ENCODE measurements around the gene MAP3K15. TPM values are rescaled to one million over a fixed set of nuclear protein-coding genes. Genes with fewer than 3 reads are reported as not detected.

Gene MAP3K15
- total RNA-seq, 1 experiment from 2014 or later: 1.3 TPM

DNA sequence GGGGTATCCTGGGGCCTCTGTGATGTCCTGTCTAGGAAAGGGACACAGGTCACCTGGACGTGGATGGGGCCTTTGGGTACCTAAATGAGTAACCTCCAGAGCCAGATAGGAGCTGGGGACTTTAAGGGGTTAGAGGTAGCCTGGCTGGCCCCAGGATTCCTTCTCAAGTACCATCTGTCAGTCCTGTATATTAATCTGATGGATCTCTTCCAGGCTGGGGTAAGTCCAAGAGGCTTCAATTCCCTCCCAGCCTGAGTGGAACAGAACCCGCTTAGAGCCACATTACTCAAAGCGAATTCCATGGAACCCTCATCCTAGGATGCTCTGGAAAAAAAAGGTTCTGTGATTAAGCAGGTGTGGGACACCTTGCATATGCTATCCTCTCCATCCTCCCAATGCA is 24.8 kb upstream of the MAP3K15 start (continued):
- TF ChIP-seq, protein P1, sequence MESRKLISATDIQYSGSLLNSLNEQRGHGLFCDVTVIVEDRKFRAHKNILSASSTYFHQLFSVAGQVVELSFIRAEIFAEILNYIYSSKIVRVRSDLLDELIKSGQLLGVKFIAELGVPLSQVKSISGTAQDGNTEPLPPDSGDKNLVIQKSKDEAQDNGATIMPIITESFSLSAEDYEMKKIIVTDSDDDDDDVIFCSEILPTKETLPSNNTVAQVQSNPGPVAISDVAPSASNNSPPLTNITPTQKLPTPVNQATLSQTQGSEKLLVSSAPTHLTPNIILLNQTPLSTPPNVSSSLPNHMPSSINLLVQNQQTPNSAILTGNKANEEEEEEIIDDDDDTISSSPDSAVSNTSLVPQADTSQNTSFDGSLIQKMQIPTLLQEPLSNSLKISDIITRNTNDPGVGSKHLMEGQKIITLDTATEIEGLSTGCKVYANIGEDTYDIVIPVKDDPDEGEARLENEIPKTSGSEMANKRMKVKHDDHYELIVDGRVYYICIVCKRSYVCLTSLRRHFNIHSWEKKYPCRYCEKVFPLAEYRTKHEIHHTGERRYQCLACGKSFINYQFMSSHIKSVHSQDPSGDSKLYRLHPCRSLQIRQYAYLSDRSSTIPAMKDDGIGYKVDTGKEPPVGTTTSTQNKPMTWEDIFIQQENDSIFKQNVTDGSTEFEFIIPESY (IDR thresholded peaks at IDR 0.05; ENCODE audit: extremely low read depth, insufficient replicate concordance, low read length): no peak
- TF ChIP-seq JUND (IDR thresholded peaks at IDR 0.05): no peak
- no peak for TF ChIP-seq FOSL1 (IDR thresholded peaks at IDR 0.05; ENCODE audit: low read depth)
- TF ChIP-seq, protein P2, sequence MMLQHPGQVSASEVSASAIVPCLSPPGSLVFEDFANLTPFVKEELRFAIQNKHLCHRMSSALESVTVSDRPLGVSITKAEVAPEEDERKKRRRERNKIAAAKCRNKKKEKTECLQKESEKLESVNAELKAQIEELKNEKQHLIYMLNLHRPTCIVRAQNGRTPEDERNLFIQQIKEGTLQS (IDR thresholded peaks at IDR 0.05): no peak

DNA sequence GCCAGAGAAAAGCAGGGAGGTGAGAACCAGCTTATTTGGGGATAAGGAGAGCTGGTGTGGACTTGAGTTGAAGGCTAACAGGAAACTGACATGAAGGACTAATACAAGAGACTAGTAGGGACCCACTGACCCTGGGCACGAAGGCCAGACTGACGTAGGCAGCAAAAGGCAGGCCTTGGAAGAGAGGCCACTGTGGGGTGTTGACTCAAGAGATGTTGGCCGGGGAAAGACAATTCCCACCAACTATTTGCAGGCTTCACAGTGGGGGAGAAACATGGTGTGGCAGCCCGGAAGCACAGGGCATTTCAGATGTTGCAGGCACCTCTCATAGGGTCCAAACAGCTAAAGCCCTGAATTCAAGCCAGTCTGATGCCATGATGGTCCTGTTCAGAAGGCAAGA is 24.4 kb upstream of the MAP3K15 start:
- intact Hi-C loops (cut with micrococcal nuclease): loop anchor here (10.0 kb wide), 1 partner anchor 345 kb away; the partner anchor contains the start of gene SH3KBP1

More for the DNA sequence above, 24.4 kb upstream of the MAP3K15 start:
- Histone ChIP-seq H4K20me1 (ENCODE audit: insufficient read depth) (no peaks in the 10 kb centered on the region), H3K9me3 (ENCODE audit: control insufficient read depth in 1 of 2, insufficient read depth in 1 of 2, low read depth in 1 of 2, low read length in 2 of 2) (no peaks in the 10 kb centered on the region), H3K4me2 (ENCODE audit: low read length) (no peak overlapping the region), H3K9ac (ENCODE audit: low read length) (no peak overlapping the region), H3K36me3 (ENCODE audit: control insufficient read depth in 1 of 2, insufficient read depth in 2 of 2, low read length in 2 of 2) (no peaks in the 10 kb centered on the region), H3K79me2 (ENCODE audit: insufficient read depth, low read length) (no peaks in the 10 kb centered on the region), H2AFZ (ENCODE audit: low read depth, low read length, poor library complexity, severe bottlenecking) (no peak overlapping the region), H3K27me3 (ENCODE audit: insufficient read depth, low read length) (no peaks in the 10 kb centered on the region), H3K4me1 (ENCODE audit: control insufficient read depth in 1 of 2, insufficient read depth in 2 of 2, low read length in 2 of 2) (no peaks in the 10 kb centered on the region), H3K9me2 (ENCODE audit: insufficient read depth) (no peaks in the 10 kb centered on the region), H3K27ac (ENCODE audit: low read depth, low read length) (no peak overlapping the region), H3K4me3 (replicated peaks in 1 of 2; ENCODE audit: low read depth in 1 of 2, low read length in 2 of 2) (no peak overlapping the region)
- ChIA-PET CTCF (no interaction called here), POLR2A (no interaction called here), RAD21 (ENCODE audit: low non-redundant PET in 1 of 2, low total read pairs in 2 of 2, uncharacterized antibody in 2 of 2, unreplicated experiment in 2 of 2) (no interaction called here)
- no TSS peak for BruUV-seq (replicated peaks)
- ATAC-seq: no peak
- DNase-seq (ENCODE audit: low read depth, low spot score): no peak
- TF ChIP-seq EGR1 (IDR thresholded peaks at IDR 0.05; ENCODE audit: low read depth) (no peak), YY1 (IDR thresholded peaks at IDR 0.05; ENCODE audit: extremely low read depth, insufficient replicate concordance, low read depth, low read length) (no peak), CBX3 (IDR thresholded peaks at IDR 0.05; ENCODE audit: low read depth) (no peak)
- TF ChIP-seq, protein P2 (IDR thresholded peaks at IDR 0.05): no peak
- TF ChIP-seq, protein P3, sequence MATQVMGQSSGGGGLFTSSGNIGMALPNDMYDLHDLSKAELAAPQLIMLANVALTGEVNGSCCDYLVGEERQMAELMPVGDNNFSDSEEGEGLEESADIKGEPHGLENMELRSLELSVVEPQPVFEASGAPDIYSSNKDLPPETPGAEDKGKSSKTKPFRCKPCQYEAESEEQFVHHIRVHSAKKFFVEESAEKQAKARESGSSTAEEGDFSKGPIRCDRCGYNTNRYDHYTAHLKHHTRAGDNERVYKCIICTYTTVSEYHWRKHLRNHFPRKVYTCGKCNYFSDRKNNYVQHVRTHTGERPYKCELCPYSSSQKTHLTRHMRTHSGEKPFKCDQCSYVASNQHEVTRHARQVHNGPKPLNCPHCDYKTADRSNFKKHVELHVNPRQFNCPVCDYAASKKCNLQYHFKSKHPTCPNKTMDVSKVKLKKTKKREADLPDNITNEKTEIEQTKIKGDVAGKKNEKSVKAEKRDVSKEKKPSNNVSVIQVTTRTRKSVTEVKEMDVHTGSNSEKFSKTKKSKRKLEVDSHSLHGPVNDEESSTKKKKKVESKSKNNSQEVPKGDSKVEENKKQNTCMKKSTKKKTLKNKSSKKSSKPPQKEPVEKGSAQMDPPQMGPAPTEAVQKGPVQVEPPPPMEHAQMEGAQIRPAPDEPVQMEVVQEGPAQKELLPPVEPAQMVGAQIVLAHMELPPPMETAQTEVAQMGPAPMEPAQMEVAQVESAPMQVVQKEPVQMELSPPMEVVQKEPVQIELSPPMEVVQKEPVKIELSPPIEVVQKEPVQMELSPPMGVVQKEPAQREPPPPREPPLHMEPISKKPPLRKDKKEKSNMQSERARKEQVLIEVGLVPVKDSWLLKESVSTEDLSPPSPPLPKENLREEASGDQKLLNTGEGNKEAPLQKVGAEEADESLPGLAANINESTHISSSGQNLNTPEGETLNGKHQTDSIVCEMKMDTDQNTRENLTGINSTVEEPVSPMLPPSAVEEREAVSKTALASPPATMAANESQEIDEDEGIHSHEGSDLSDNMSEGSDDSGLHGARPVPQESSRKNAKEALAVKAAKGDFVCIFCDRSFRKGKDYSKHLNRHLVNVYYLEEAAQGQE (IDR thresholded peaks at IDR 0.05; ENCODE audit: low read depth): no peak

Measured in HCT116 (cell line).